ENCODE results near the gene RIPOR3. TPM values are rescaled to one million over a fixed set of nuclear protein-coding genes. Genes with fewer than 3 reads are reported as not detected.

The RIPOR3 gene
- total RNA-seq, 3 donors from 2014 or later (not counting 1 experiment from before 2014, with no cell fraction given): 0.45 TPM; not detected in 2

DNA sequence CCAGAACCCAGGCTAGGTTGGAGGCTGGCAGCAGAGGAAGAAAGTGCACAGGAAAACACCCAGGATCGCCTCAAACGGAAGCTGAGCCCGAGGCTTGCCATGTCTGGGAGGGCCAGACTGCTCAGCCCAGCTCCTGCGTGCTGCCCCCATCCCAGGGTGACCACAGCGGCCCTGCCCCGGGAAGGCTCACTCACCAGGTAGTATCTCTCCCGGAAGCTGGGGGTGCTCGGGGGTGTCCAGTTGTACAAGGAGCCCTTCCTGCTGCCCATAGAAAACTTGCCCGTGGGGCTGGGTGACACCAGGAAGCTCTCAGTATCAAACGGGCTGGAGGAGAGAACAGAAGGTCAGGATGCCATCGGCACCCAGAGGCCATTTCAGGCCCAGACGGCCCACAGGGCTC is 86.9 kb downstream of the RIPOR3 start:
- H3K4me1 Mint-ChIP-seq: no peaks in the 10 kb centered on the region
- WGBS (ENCODE audit: insufficient coverage): 89% methylated on average over 12 of the region's 12 CpGs
- no peak for ATAC-seq

GRCh38 chr20:50602432-50603088 is 88.8 kb downstream of the RIPOR3 start:
- H3K9me3 ChIP-seq (ENCODE audit: control insufficient read depth, insufficient read depth, low read length): no peaks in the 10 kb centered on the region
- no peaks in the 10 kb centered on the region for H3K4me1 Mint-ChIP-seq
- H3K4me1 ChIP-seq (ENCODE audit: control insufficient read depth, insufficient read depth, low read length): peaks cover 4% of the 10 kb centered on the region
- no peak overlapping the region for H3K27ac ChIP-seq (ENCODE audit: low read length)
- ATAC-seq (no peak), DNase-seq (no peak)
- H3K4me3 ChIP-seq (ENCODE audit: low read length): no peak overlapping the region
- H3K4me3 Mint-ChIP-seq: no peak overlapping the region
- no peaks in the 10 kb centered on the region for H3K27me3 ChIP-seq (ENCODE audit: control insufficient read depth, insufficient read depth, low read length)
- intact Hi-C loops (cut with micrococcal nuclease): no loop called here
- TF ChIP-seq, protein P1, sequence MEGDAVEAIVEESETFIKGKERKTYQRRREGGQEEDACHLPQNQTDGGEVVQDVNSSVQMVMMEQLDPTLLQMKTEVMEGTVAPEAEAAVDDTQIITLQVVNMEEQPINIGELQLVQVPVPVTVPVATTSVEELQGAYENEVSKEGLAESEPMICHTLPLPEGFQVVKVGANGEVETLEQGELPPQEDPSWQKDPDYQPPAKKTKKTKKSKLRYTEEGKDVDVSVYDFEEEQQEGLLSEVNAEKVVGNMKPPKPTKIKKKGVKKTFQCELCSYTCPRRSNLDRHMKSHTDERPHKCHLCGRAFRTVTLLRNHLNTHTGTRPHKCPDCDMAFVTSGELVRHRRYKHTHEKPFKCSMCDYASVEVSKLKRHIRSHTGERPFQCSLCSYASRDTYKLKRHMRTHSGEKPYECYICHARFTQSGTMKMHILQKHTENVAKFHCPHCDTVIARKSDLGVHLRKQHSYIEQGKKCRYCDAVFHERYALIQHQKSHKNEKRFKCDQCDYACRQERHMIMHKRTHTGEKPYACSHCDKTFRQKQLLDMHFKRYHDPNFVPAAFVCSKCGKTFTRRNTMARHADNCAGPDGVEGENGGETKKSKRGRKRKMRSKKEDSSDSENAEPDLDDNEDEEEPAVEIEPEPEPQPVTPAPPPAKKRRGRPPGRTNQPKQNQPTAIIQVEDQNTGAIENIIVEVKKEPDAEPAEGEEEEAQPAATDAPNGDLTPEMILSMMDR (IDR thresholded peaks at IDR 0.05): no peak
- no peak overlapping the region for H3K27ac Mint-ChIP-seq
- 89% methylated on average over 15 of the region's 15 CpGs for WGBS (ENCODE audit: insufficient coverage)
- peaks cover 3 to 6% of the 10 kb centered on the region in 2 donors for H3K27me3 Mint-ChIP-seq (ENCODE audit: low read depth in 2 of 2)
- no peaks in the 10 kb centered on the region for H3K9me3 Mint-ChIP-seq
- no peaks in the 10 kb centered on the region for H3K36me3 ChIP-seq (ENCODE audit: control insufficient read depth, insufficient read depth, low read length)
- H3K36me3 Mint-ChIP-seq: no peaks in the 10 kb centered on the region

More for the DNA sequence above, 86.9 kb downstream of the RIPOR3 start:
- H3K9me3 ChIP-seq (ENCODE audit: control insufficient read depth, insufficient read depth, low read length): no peaks in the 10 kb centered on the region
- intact Hi-C loops (cut with micrococcal nuclease): no loop called here
- no peaks in the 10 kb centered on the region for H3K36me3 ChIP-seq (ENCODE audit: control insufficient read depth, insufficient read depth, low read length)
- no peak for DNase-seq
- no peaks in the 10 kb centered on the region for H3K27me3 ChIP-seq (ENCODE audit: control insufficient read depth, insufficient read depth, low read length)
- H3K4me1 ChIP-seq (ENCODE audit: control insufficient read depth, insufficient read depth, low read length): peaks cover 4% of the 10 kb centered on the region
- Mint-ChIP-seq H3K9me3 (no peaks in the 10 kb centered on the region), H3K4me3 (no peak overlapping the region), H3K27ac (no peak overlapping the region), H3K36me3 (no peaks in the 10 kb centered on the region), H3K27me3 (ENCODE audit: low read depth in 2 of 2) (peaks cover 3 to 6% of the 10 kb centered on the region in 2 donors)
- TF ChIP-seq, protein P1 (IDR thresholded peaks at IDR 0.05): no peak
- H3K4me3 ChIP-seq (ENCODE audit: low read length): no peak overlapping the region
- H3K27ac ChIP-seq (ENCODE audit: low read length): no peak overlapping the region

- no peak overlapping the region for H3K27ac Mint-ChIP-seq
These were observed 89.6 kb downstream of the RIPOR3 start for GRCh38 chr20:50601511-50602431.

More at GRCh38 chr20:50601511-50602431, 89.6 kb downstream of the RIPOR3 start:
- Histone ChIP-seq H3K4me1 (ENCODE audit: control insufficient read depth, insufficient read depth, low read length) (peaks cover 4% of the 10 kb centered on the region), H3K27ac (ENCODE audit: low read length) (no peak overlapping the region), H3K9me3 (ENCODE audit: control insufficient read depth, insufficient read depth, low read length) (no peaks in the 10 kb centered on the region), H3K27me3 (ENCODE audit: control insufficient read depth, insufficient read depth, low read length) (no peaks in the 10 kb centered on the region), H3K4me3 (ENCODE audit: low read length) (no peak overlapping the region), H3K36me3 (ENCODE audit: control insufficient read depth, insufficient read depth, low read length) (no peaks in the 10 kb centered on the region)
- intact Hi-C loops (cut with micrococcal nuclease): no loop called here
- no peaks in the 10 kb centered on the region for H3K9me3 Mint-ChIP-seq
- TF ChIP-seq, protein P1 (IDR thresholded peaks at IDR 0.05): no peak
- 79% methylated on average over 33 of the region's 33 CpGs for WGBS (ENCODE audit: insufficient coverage)
- H3K4me1 Mint-ChIP-seq: no peaks in the 10 kb centered on the region
- ATAC-seq (no peak), DNase-seq (no peak)
- H3K36me3 Mint-ChIP-seq: no peaks in the 10 kb centered on the region
- H3K4me3 Mint-ChIP-seq: no peak overlapping the region
- H3K27me3 Mint-ChIP-seq (ENCODE audit: low read depth in 2 of 2): peaks cover 3 to 6% of the 10 kb centered on the region in 2 donors

Measured in natural killer cell (primary cell).